Effector memory CD8-positive, alpha-beta T cell (primary cell): ENCODE data around the gene NANP.

Experiments used
- ATAC-seq: fragments of 150-1000 bp; cut with Tn5 transposase; replicated peaks from 2 replicates; pipeline ENCODE4 v1.10.0; 2021; ENCODE audit warnings: mild to moderate bottlenecking, moderate library complexity
- DNase-seq, 3 experiments: peaks; one replicate each; pipeline ENCODE4 v3.0.0; 2021
- H3K27ac Mint-ChIP-seq, 2 donors: one replicate each; pipeline ENCODE4 v1.8.0; 2022; ENCODE audit warnings: mild to moderate bottlenecking in 2 of 2, mixed read lengths in 2 of 2, moderate library complexity in 2 of 2
- H3K27me3 Mint-ChIP-seq, 2 donors: one replicate each; pipeline ENCODE4 v1.8.0; 2022; ENCODE audit warnings: mixed read lengths in 2 of 2
- H3K36me3 Mint-ChIP-seq: one replicate; pipeline ENCODE4 v1.8.0; 2022; ENCODE audit warnings: mild to moderate bottlenecking, moderate library complexity, mixed read lengths; ENCODE audit not compliant: insufficient read depth
- H3K4me1 Mint-ChIP-seq, 2 donors: one replicate each; pipeline ENCODE4 v1.8.0; 2022; ENCODE audit warnings: low read depth in 2 of 2, mixed read lengths in 2 of 2
- H3K4me3 Mint-ChIP-seq, 2 donors: one replicate each; pipeline ENCODE4 v1.8.0; 2022; ENCODE audit warnings: mild to moderate bottlenecking in 2 of 2, mixed read lengths in 2 of 2, moderate library complexity in 2 of 2
- H3K9me3 Mint-ChIP-seq, 2 donors: one replicate each; pipeline ENCODE4 v1.8.0; 2022; ENCODE audit warnings: mixed read lengths in 2 of 2

The NANP gene

GRCh38 chr20:25573288-25574251 is 50.2 kb downstream of the NANP start:
- Mint-ChIP-seq H3K9me3 (no peaks in the 10 kb centered on the region), H3K36me3 (no peaks in the 10 kb centered on the region), H3K4me3 (no peak overlapping the region), H3K4me1 (no peaks in the 10 kb centered on the region), H3K27me3 (peaks cover 13 to 31% of the 10 kb centered on the region in 2 donors), H3K27ac (no peak overlapping the region)
- ATAC-seq: no peak
- DNase-seq: no peak

GRCh38 chr20:25571817-25572216 is 52.0 kb downstream of the NANP start:
- Mint-ChIP-seq H3K27me3 (peaks cover 13 to 23% of the 10 kb centered on the region in 2 donors), H3K4me1 (no peaks in the 10 kb centered on the region), H3K4me3 (no peak overlapping the region), H3K36me3 (no peaks in the 10 kb centered on the region), H3K27ac (no peak overlapping the region), H3K9me3 (no peaks in the 10 kb centered on the region)
- ATAC-seq (no peak), DNase-seq (no peak)

DNA sequence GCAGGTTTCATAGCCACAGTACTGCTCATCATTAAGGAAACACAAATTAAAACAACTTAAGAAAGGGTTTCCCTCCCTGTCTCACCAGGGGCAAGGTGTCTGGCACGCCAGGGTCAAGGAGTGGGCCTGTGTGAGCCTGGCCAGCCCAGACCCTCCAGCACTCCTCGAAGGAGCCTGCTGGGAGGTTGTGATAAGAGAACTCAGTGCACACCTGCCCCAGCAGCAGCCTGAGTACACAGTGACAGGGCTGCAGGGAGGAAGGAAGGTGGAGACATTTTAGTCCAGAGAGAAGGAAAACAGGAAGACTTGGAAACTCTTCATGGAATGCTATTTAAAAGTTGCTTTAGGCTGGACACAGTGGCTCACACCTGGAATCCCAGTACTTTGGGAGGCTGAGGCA is 52.6 kb downstream of the NANP start:
- H3K36me3 Mint-ChIP-seq: no peaks in the 10 kb centered on the region
- H3K4me3 Mint-ChIP-seq: no peak overlapping the region
- ATAC-seq (no peak), DNase-seq (no peak)
- peaks cover 13 to 23% of the 10 kb centered on the region in 2 donors for H3K27me3 Mint-ChIP-seq
- no peaks in the 10 kb centered on the region for H3K4me1 Mint-ChIP-seq
- no peaks in the 10 kb centered on the region for H3K9me3 Mint-ChIP-seq
- H3K27ac Mint-ChIP-seq: no peak overlapping the region

DNA sequence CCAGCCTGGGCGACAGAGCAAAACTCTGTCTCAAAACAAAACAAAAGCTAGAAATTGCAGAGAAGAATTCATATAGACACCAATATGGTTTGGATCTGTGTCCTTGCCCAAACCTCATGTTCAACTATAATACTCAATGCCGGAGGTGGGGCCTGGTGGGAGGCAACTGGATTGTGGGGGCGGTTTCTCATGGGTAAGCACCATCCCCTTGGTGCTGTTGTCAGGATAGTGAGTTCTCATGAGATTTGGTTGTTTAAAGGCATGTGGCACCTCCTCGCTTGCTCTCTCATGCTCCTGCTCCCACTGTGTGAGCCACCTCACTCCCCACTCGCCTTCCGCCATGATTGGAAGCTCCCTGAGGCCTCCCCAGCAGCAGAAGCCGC is 53.7 kb downstream of the NANP start:
- Mint-ChIP-seq H3K27me3 (peaks cover 7 to 14% of the 10 kb centered on the region in 2 donors), H3K4me1 (no peaks in the 10 kb centered on the region), H3K9me3 (no peaks in the 10 kb centered on the region), H3K4me3 (no peak overlapping the region), H3K27ac (no peak overlapping the region), H3K36me3 (no peaks in the 10 kb centered on the region)
- DNase-seq: no peak
- no peak for ATAC-seq

DNA sequence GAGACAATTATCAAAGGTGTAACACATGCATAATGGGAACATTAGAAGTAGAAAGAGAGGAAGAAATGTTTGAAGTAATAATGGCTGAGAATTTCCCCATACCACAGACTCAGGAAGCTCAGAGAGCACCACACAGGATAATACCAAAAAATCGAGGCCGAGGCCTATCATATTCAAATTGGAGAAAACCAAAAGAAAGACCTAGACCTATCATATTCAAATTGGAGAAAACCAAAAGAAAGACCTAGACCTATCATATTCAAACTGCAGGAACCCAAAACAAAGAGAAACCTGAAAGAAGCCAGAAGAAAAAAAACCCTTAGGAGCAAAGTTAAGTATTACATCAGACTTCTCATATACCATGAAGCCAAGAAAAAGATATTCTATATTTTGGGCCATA is 56.5 kb downstream of the NANP start:
- Mint-ChIP-seq H3K9me3 (no peaks in the 10 kb centered on the region), H3K27ac (no peak overlapping the region), H3K4me1 (no peaks in the 10 kb centered on the region), H3K36me3 (no peaks in the 10 kb centered on the region), H3K27me3 (no peaks in the 10 kb centered on the region), H3K4me3 (no peak overlapping the region)
- DNase-seq: no peak
- ATAC-seq: no peak

GRCh38 chr20:25566821-25567220 is 57.0 kb downstream of the NANP start:
- no peak for ATAC-seq

DNA sequence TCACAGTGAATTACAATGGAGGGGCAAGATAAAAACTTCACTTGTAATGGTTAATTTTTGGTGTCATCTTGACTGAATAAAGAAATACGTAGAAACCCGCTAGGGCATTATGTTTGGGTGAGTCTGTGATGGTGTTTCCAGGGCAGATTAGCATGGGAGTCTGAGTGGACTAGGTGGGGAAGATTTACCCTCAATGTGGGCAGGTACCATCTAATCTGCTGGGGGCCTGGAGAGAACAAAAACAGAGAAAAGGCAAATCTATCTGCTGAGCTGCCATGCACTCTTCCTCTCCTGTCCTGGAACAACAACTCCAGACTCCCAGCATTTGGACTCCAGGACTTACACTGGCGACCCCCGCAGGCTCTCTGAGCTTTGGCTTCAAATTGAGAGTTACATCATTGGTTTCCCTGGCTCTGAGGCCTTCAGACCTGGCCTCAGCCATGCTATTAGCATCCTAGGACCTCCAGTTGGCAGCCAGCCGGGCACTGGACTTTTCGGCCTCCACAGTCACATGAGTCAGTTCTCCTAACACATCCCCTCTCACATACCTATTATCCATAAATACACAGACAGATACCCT is 58.1 kb downstream of the NANP start:
- no peaks in the 10 kb centered on the region for H3K9me3 Mint-ChIP-seq
- no peak for DNase-seq
- H3K4me1 Mint-ChIP-seq: no peaks in the 10 kb centered on the region
- H3K4me3 Mint-ChIP-seq: no peak overlapping the region
- no peak for ATAC-seq
- no peak overlapping the region for H3K27ac Mint-ChIP-seq
- H3K36me3 Mint-ChIP-seq: no peaks in the 10 kb centered on the region
- no peaks in the 10 kb centered on the region for H3K27me3 Mint-ChIP-seq

More at GRCh38 chr20:25566821-25567220, 57.0 kb downstream of the NANP start:
- Mint-ChIP-seq H3K27me3 (no peaks in the 10 kb centered on the region), H3K4me1 (no peaks in the 10 kb centered on the region), H3K9me3 (no peaks in the 10 kb centered on the region), H3K4me3 (no peak overlapping the region), H3K27ac (no peak overlapping the region), H3K36me3 (no peaks in the 10 kb centered on the region)
- no peak for DNase-seq

DNA sequence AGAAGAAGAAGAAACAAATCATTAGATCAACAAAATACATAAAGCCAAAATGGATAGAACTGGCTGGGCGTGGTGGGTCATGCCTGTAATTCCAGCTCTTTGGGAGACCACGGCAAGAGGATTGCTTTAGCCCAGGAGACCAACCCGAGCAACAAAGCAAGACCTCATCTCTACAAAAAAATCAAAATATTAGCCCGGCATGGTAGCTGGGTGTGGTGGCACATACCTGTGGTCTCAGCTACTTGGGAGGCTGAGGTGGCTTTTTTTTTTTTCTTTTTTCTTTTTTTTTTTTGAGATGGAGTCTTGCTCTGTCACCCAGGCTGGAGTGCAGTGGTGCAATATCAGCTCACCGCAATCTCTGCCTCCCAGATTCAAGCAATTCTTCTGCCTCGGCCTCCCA is 59.9 kb downstream of the NANP start:
- no peaks in the 10 kb centered on the region for H3K4me1 Mint-ChIP-seq
- no peak overlapping the region for H3K27ac Mint-ChIP-seq
- no peak overlapping the region for H3K4me3 Mint-ChIP-seq
- DNase-seq (no peak), ATAC-seq (no peak)
- H3K36me3 Mint-ChIP-seq: no peaks in the 10 kb centered on the region
- no peaks in the 10 kb centered on the region for H3K9me3 Mint-ChIP-seq
- H3K27me3 Mint-ChIP-seq: no peaks in the 10 kb centered on the region

GRCh38 chr20:25563362-25563761 is 60.5 kb downstream of the NANP start:
- DNase-seq: no peak
- Mint-ChIP-seq H3K9me3 (no peaks in the 10 kb centered on the region), H3K4me3 (no peak overlapping the region), H3K4me1 (no peaks in the 10 kb centered on the region), H3K27ac (no peak overlapping the region), H3K36me3 (no peaks in the 10 kb centered on the region), H3K27me3 (no peaks in the 10 kb centered on the region)
- no peak for ATAC-seq
